ENCODE results near the gene MID1.

MID1 gene

GRCh38 chrX:10423716-10424115, 196.7 kb downstream of the MID1 start:
- no peak overlapping the region for H3K4me2 ChIP-seq
- no peaks in the 10 kb centered on the region for H4K20me1 ChIP-seq
- H3K4me1 ChIP-seq, result 0 out of 20 replicates have a peak, but pooled peaks cover 0 to 2% (median 0%) of the 10 kb centered on the region in 10 experiments
- H3K9me3 ChIP-seq (replicated peaks in 1 of 11), result peaks cover 5 to 38% (median 21%) of the 10 kb centered on the region in 11 experiments; a peak in 18 of 22 replicates
- H3K27me3 ChIP-seq, result peaks cover 72 to 100% (median 98%) of the 10 kb centered on the region in 11 experiments
- no peaks in the 10 kb centered on the region for H3K36me3 ChIP-seq
- no peak for TF ChIP-seq Cebpa-rat (IDR thresholded peaks at IDR 0.05)
- H3K9ac ChIP-seq, result no peak overlapping the region
- no peak overlapping the region for H3K27ac ChIP-seq
- no peak overlapping the region for H3K4me3 ChIP-seq

GRCh38 chrX:10420134-10420533, 200.3 kb downstream of the MID1 start:
- no peak overlapping the region for H3K27ac ChIP-seq
- H3K36me3 ChIP-seq, result no peaks in the 10 kb centered on the region
- no peak for TF ChIP-seq Cebpa-rat (IDR thresholded peaks at IDR 0.05)
- peaks cover 75 to 89% (median 87%) of the 10 kb centered on the region in 11 experiments for H3K27me3 ChIP-seq
- H3K4me3 ChIP-seq, result no peak overlapping the region
- no peaks in the 10 kb centered on the region for H4K20me1 ChIP-seq
- peaks cover under 1 to 26% (median 13%) of the 10 kb centered on the region in 11 experiments; a peak in 18 of 22 replicates for H3K9me3 ChIP-seq (replicated peaks in 1 of 11)
- no peak overlapping the region for H3K4me2 ChIP-seq
- H3K4me1 ChIP-seq, result no peaks in the 10 kb centered on the region
- no peak overlapping the region for H3K9ac ChIP-seq

- TF ChIP-seq Cebpa-rat (IDR thresholded peaks at IDR 0.05), result no peak
- H3K27ac ChIP-seq, result no peak overlapping the region
- peaks cover 74 to 89% (median 85%) of the 10 kb centered on the region in 11 experiments for H3K27me3 ChIP-seq
- no peaks in the 10 kb centered on the region for H3K4me1 ChIP-seq
- H3K4me3 ChIP-seq, result no peak overlapping the region
- no peaks in the 10 kb centered on the region for H3K36me3 ChIP-seq
- no peak overlapping the region for H3K4me2 ChIP-seq
- H3K9ac ChIP-seq, result no peak overlapping the region
- no peaks in the 10 kb centered on the region for H4K20me1 ChIP-seq
- H3K9me3 ChIP-seq (replicated peaks in 1 of 11), result peaks cover 0 to 9% (median 0%) of the 10 kb centered on the region in 11 experiments; a peak in 2 of 22 replicates
Measured at GRCh38 chrX:10416424-10416823, 204.0 kb downstream of the MID1 start.

- Histone ChIP-seq H3K4me1 (no peaks in the 10 kb centered on the region), H4K20me1 (no peaks in the 10 kb centered on the region), H3K4me3 (no peak overlapping the region), H3K36me3 (no peaks in the 10 kb centered on the region), H3K27ac (no peak overlapping the region), H3K4me2 (no peak overlapping the region), H3K27me3 (peaks cover 70 to 91% (median 84%) of the 10 kb centered on the region in 11 experiments), H3K9me3 (replicated peaks in 1 of 11) (peaks cover 0 to 9% (median 0%) of the 10 kb centered on the region in 11 experiments; a peak in 2 of 22 replicates), H3K9ac (no peak overlapping the region)
- no peak for TF ChIP-seq Cebpa-rat (IDR thresholded peaks at IDR 0.05)
Measured at GRCh38 chrX:10415306-10416001, 204.9 kb downstream of the MID1 start.

GRCh38 chrX:10414862-10415261, 205.5 kb downstream of the MID1 start:
- H3K4me2 ChIP-seq, result no peak overlapping the region
- no peak overlapping the region for H3K4me3 ChIP-seq
- no peak for TF ChIP-seq Cebpa-rat (IDR thresholded peaks at IDR 0.05)
- H4K20me1 ChIP-seq, result no peaks in the 10 kb centered on the region
- H3K9me3 ChIP-seq (replicated peaks in 1 of 11), result peaks cover 0 to 9% (median 0%) of the 10 kb centered on the region in 11 experiments; a peak in 2 of 22 replicates
- H3K27ac ChIP-seq, result no peak overlapping the region
- H3K9ac ChIP-seq, result no peak overlapping the region
- no peaks in the 10 kb centered on the region for H3K4me1 ChIP-seq
- H3K36me3 ChIP-seq, result no peaks in the 10 kb centered on the region
- peaks cover 67 to 91% (median 84%) of the 10 kb centered on the region in 11 experiments for H3K27me3 ChIP-seq

- H3K9ac ChIP-seq, result no peak overlapping the region
- no peak overlapping the region for H3K4me3 ChIP-seq
- no peak overlapping the region for H3K4me2 ChIP-seq
- H3K27me3 ChIP-seq, result peaks cover 68 to 91% (median 84%) of the 10 kb centered on the region in 11 experiments
- no peak for TF ChIP-seq Cebpa-rat (IDR thresholded peaks at IDR 0.05)
- no peaks in the 10 kb centered on the region for H4K20me1 ChIP-seq
- H3K27ac ChIP-seq, result no peak overlapping the region
- H3K9me3 ChIP-seq (replicated peaks in 1 of 11), result peaks cover 0 to 9% (median 0%) of the 10 kb centered on the region in 11 experiments; a peak in 2 of 22 replicates
- H3K36me3 ChIP-seq, result no peaks in the 10 kb centered on the region
- H3K4me1 ChIP-seq, result no peaks in the 10 kb centered on the region
Measured at GRCh38 chrX:10414156-10414824, 206.1 kb downstream of the MID1 start.

GRCh38 chrX:10404436-10404835, 215.9 kb downstream of the MID1 start:
- Histone ChIP-seq H3K4me2 (no peak overlapping the region), H3K9ac (no peak overlapping the region), H3K4me3 (no peak overlapping the region), H4K20me1 (no peaks in the 10 kb centered on the region), H3K36me3 (no peaks in the 10 kb centered on the region), H3K9me3 (replicated peaks in 1 of 11) (peaks cover 14 to 26% (median 18%) of the 10 kb centered on the region in 11 experiments; a peak in 19 of 22 replicates), H3K4me1 (no peaks in the 10 kb centered on the region), H3K27me3 (peaks cover 58 to 92% (median 88%) of the 10 kb centered on the region in 11 experiments), H3K27ac (no peak overlapping the region)
- TF ChIP-seq Cebpa-rat (IDR thresholded peaks at IDR 0.05), result no peak

- no peak for TF ChIP-seq Cebpa-rat (IDR thresholded peaks at IDR 0.05)
- Histone ChIP-seq H3K4me3 (no peak overlapping the region), H3K27ac (no peak overlapping the region), H3K4me1 (peaks cover 0 to 26% (median 16%) of the 10 kb centered on the region in 10 experiments; a peak in 17 of 20 replicates), H3K9me3 (replicated peaks in 1 of 11) (peaks cover 14 to 32% (median 22%) of the 10 kb centered on the region in 11 experiments; a peak in 21 of 22 replicates), H3K4me2 (no peak overlapping the region), H4K20me1 (no peaks in the 10 kb centered on the region), H3K27me3 (peaks cover 64 to 92% (median 90%) of the 10 kb centered on the region in 11 experiments), H3K36me3 (no peaks in the 10 kb centered on the region), H3K9ac (no peak overlapping the region)
Measured at GRCh38 chrX:10401239-10401638, 219.1 kb downstream of the MID1 start.

- H3K9me3 ChIP-seq (replicated peaks in 1 of 11), result peaks cover 11 to 32% (median 24%) of the 10 kb centered on the region in 11 experiments; a peak in 21 of 22 replicates
- no peak overlapping the region for H3K9ac ChIP-seq
- no peaks in the 10 kb centered on the region for H4K20me1 ChIP-seq
- H3K4me1 ChIP-seq, result peaks cover 6 to 46% (median 33%) of the 10 kb centered on the region in 10 experiments; a peak in 18 of 20 replicates
- H3K36me3 ChIP-seq, result no peaks in the 10 kb centered on the region
- peaks cover 73 to 100% (median 99%) of the 10 kb centered on the region in 11 experiments for H3K27me3 ChIP-seq
- TF ChIP-seq Cebpa-rat (IDR thresholded peaks at IDR 0.05), result no peak
- H3K4me3 ChIP-seq, result no peak overlapping the region
- 0 out of 22 replicates have a peak overlapping the region, but pooled peaks of 1 of the 11 experiments have one; percentile 1 for H3K4me2 ChIP-seq
- H3K27ac ChIP-seq, result peak overlapping the region in 4 of 11 experiments; percentile 19 to 77 (median 71); a peak in 3 of 22 replicates
Measured at GRCh38 chrX:10399043-10399741, 221.2 kb downstream of the MID1 start.
